ENCODE measurements around the gene UQCRH. TPM values are rescaled to one million over a fixed set of nuclear protein-coding genes. Genes with fewer than 3 reads are reported as not detected.

UQCRH gene
- total and polyA plus RNA-seq, 2 of the 4 experiments (the other 2 are of a cell fraction) = 347 to 736 TPM

DNA sequence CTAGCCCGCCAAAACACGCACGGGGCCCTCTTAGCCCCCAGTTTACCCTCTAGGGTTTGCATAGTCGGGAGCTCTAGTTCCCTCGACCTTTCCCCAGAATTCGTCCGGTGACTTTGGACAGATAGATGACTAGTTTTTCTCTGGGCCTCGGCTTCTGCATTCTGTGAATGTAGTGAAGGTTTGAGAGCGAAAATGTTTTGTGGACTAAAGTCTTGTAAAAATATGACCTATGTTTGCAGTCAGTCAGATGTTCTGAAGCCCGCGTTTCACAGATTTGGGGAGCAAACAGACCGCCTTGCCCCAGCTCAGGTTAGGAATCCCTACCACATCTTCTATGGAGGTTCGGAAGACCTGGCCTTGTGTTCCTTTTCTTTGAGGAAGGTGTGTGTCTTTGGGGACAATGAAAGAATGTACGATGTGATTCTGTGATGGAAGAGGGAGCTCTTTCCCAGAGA lies 401 bp downstream of the UQCRH start:
- Histone ChIP-seq H3K4me2 (ENCODE audit: low read depth, low read length) (peak overlapping the region; percentile 92), H3K27me3 (ENCODE audit: control insufficient read depth, insufficient read depth, low read length) (no peaks in the 10 kb centered on the region), H2BK20ac (ENCODE audit: low read depth, low read length) (no peak overlapping the region), H2BK5ac (ENCODE audit: low read depth, low read length, poor library complexity, severe bottlenecking) (peak overlapping the region; percentile 59), H2AK5ac (ENCODE audit: low read depth, low read length) (peak overlapping the region; percentile 81), H3K9me1 (ENCODE audit: insufficient read depth, low read length) (peaks cover 7% of the 10 kb centered on the region; the same call in 1 of the 2 replicates), H3K27ac (ENCODE audit: insufficient read depth, low read length) (peak overlapping the region; percentile 73), H3K56ac (ENCODE audit: extremely low read depth, insufficient read depth, low read length) (peak overlapping the region; percentile 55), H2BK15ac (ENCODE audit: low read depth, low read length) (no peak overlapping the region), H4K20me1 (ENCODE audit: insufficient read depth, low read length) (peaks cover 35% of the 10 kb centered on the region), H3K14ac (replicated peaks; ENCODE audit: low read depth, low read length) (peak overlapping the region; percentile 81), H2AK9ac (replicated peaks; ENCODE audit: low read depth, low read length, poor library complexity) (peak overlapping the region; percentile 79), H4K8ac (ENCODE audit: low read depth in 2 of 2, low read length in 2 of 2) (peak overlapping the region; percentile 3 to 76; a peak in 2 of 4 replicates), H3K36me3 (ENCODE audit: control insufficient read depth, insufficient read depth, low read length) (peaks cover 2% of the 10 kb centered on the region; the same call in 1 of the 2 replicates), H2AFZ (replicated peaks; ENCODE audit: low read length, poor library complexity) (peak overlapping the region; percentile 76), H4K5ac (ENCODE audit: low read depth, low read length) (no peak overlapping the region; the same call in 1 of the 2 replicates), H3K4me1 (ENCODE audit: control insufficient read depth, insufficient read depth, low read length) (peaks cover 5% of the 10 kb centered on the region), H4K91ac (ENCODE audit: insufficient read depth, low read depth, low read length) (peak overlapping the region; percentile 55; the same call in 1 of the 2 replicates), H3K18ac (ENCODE audit: low read depth, low read length) (no peak overlapping the region), H3K9me3 (ENCODE audit: control insufficient read depth, insufficient read depth, low read length) (no peaks in the 10 kb centered on the region), H3K79me1 (ENCODE audit: low read depth in 1 of 2, low read length in 2 of 2) (peaks cover 7 to 37% of the 10 kb centered on the region in 2 experiments; a peak in 3 of 4 replicates), H3K23ac (ENCODE audit: low read depth, low read length) (peak overlapping the region; percentile 78), H2BK120ac (ENCODE audit: low read depth, low read length) (no peak overlapping the region), H3K4ac (ENCODE audit: low read depth, low read length) (peak overlapping the region; percentile 62), H3K4me3 (ENCODE audit: insufficient read depth, low read depth, low read length) (peak overlapping the region; percentile 75), H3K9ac (ENCODE audit: low read depth, low read length) (peak overlapping the region; percentile 82)
- ATAC-seq (ENCODE audit: low read depth) (no peak), DNase-seq (no peak)
- TF ChIP-seq, protein P1, sequence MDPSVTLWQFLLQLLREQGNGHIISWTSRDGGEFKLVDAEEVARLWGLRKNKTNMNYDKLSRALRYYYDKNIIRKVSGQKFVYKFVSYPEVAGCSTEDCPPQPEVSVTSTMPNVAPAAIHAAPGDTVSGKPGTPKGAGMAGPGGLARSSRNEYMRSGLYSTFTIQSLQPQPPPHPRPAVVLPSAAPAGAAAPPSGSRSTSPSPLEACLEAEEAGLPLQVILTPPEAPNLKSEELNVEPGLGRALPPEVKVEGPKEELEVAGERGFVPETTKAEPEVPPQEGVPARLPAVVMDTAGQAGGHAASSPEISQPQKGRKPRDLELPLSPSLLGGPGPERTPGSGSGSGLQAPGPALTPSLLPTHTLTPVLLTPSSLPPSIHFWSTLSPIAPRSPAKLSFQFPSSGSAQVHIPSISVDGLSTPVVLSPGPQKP (IDR thresholded peaks at IDR 0.05; ENCODE audit: borderline replicate concordance, low read depth, low read length) = no peak
- TF ChIP-seq POLR2A (IDR thresholded peaks at IDR 0.05; ENCODE audit: low read depth, low read length) (no peak), BHLHE40 (IDR thresholded peaks at IDR 0.05; ENCODE audit: low read depth, low read length) (no peak), CHD1 (IDR thresholded peaks at IDR 0.05; ENCODE audit: low read depth, low read length) (no peak), MXI1 (IDR thresholded peaks at IDR 0.05; ENCODE audit: borderline replicate concordance, low read depth, low read length) (no peak), FOS (IDR thresholded peaks at IDR 0.05; ENCODE audit: low read depth, low read length) (no peak), CEBPB (IDR thresholded peaks at IDR 0.05; ENCODE audit: low read depth, low read length) (no peak), RFX5 (IDR thresholded peaks at IDR 0.05; ENCODE audit: low read depth, low read length) (no peak), RCOR1 (IDR thresholded peaks at IDR 0.05; ENCODE audit: insufficient replicate concordance, low read length) (no peak)
- TF ChIP-seq, protein P2, sequence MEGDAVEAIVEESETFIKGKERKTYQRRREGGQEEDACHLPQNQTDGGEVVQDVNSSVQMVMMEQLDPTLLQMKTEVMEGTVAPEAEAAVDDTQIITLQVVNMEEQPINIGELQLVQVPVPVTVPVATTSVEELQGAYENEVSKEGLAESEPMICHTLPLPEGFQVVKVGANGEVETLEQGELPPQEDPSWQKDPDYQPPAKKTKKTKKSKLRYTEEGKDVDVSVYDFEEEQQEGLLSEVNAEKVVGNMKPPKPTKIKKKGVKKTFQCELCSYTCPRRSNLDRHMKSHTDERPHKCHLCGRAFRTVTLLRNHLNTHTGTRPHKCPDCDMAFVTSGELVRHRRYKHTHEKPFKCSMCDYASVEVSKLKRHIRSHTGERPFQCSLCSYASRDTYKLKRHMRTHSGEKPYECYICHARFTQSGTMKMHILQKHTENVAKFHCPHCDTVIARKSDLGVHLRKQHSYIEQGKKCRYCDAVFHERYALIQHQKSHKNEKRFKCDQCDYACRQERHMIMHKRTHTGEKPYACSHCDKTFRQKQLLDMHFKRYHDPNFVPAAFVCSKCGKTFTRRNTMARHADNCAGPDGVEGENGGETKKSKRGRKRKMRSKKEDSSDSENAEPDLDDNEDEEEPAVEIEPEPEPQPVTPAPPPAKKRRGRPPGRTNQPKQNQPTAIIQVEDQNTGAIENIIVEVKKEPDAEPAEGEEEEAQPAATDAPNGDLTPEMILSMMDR (conservative IDR thresholded peaks at IDR 0.05; ENCODE audit: low read depth, low read length) = no peak
- TF ChIP-seq, protein P3, sequence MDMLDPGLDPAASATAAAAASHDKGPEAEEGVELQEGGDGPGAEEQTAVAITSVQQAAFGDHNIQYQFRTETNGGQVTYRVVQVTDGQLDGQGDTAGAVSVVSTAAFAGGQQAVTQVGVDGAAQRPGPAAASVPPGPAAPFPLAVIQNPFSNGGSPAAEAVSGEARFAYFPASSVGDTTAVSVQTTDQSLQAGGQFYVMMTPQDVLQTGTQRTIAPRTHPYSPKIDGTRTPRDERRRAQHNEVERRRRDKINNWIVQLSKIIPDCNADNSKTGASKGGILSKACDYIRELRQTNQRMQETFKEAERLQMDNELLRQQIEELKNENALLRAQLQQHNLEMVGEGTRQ (IDR thresholded peaks at IDR 0.05; ENCODE audit: low read depth, low read length) = no peak
- no CpG with 5 or more reads among the region's 14 CpGs for WGBS, 2 experiments (ENCODE audit: extremely low coverage in 2 of 2, insufficient read length in 1 of 2)
- dilution Hi-C loops (cut with HindIII; ENCODE audit: low sequenced_read_pairs, unreplicated experiment) (no loop called here), in situ Hi-C loops (cut with MboI; ENCODE audit: low sequenced_read_pairs) (no loop called here), intact Hi-C loops (cut with micrococcal nuclease) (loop anchor here (2.0 kb wide), 1 partner anchor 37 kb away; the partner anchor contains the start of gene NSUN4)
- TSS peak; percentile 82 for BruUV-seq (replicated peaks)
- CTCF ChIA-PET = no interaction called here
- POLR2A ChIA-PET (ENCODE audit: unreplicated experiment) = no interaction called here

Measured in IMR-90 (cell line).